Thyroid gland (tissue), 4 donors: ENCODE data around the gene GLRA3.

Experiments used
- POLR2A ChIP-seq, 2 donors: fragments of 450-650 bp; IDR thresholded peaks; one replicate each; pipeline ENCODE4 v1.6.1; 2017; ENCODE audit warnings: antibody characterized with exemption in 2 of 2, mild to moderate bottlenecking in 2 of 2, moderate library complexity in 1 of 2
- TF ChIP-seq, protein P1 (sequence below), 6 experiments: fragments of 200-600 bp in 3 of 6; fragments of 450-650 bp in 3 of 6; sonication (generic) in 3 of 6; IDR thresholded peaks; one replicate each; pipeline ENCODE4 v1.5.1; 2016 to 2019; ENCODE audit warnings: antibody characterized with exemption in 6 of 6, mild to moderate bottlenecking in 2 of 6, inconsistent platforms in 1 of 6, moderate library complexity in 1 of 6

DNA sequence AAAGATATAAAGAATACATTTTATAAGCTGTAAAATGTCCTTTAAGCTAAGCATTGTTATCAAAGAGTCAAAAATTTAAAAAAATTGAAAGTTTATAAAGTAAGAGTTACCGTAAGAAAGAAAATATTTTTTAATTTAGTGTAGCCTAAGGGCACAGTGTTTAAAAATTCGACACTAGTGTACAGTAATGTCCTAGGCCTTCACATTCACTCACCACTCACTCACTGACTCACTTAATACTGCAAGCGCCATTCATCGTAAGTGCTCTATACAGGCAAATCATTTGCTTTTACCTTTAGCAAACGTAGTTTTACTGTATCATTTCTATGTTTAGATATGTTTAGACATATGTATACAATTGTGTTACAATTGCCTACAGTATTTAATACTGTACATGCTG lies 20.2 kb downstream of the GLRA3 start:
- TF ChIP-seq, protein P1, sequence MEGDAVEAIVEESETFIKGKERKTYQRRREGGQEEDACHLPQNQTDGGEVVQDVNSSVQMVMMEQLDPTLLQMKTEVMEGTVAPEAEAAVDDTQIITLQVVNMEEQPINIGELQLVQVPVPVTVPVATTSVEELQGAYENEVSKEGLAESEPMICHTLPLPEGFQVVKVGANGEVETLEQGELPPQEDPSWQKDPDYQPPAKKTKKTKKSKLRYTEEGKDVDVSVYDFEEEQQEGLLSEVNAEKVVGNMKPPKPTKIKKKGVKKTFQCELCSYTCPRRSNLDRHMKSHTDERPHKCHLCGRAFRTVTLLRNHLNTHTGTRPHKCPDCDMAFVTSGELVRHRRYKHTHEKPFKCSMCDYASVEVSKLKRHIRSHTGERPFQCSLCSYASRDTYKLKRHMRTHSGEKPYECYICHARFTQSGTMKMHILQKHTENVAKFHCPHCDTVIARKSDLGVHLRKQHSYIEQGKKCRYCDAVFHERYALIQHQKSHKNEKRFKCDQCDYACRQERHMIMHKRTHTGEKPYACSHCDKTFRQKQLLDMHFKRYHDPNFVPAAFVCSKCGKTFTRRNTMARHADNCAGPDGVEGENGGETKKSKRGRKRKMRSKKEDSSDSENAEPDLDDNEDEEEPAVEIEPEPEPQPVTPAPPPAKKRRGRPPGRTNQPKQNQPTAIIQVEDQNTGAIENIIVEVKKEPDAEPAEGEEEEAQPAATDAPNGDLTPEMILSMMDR (IDR thresholded peaks at IDR 0.05), result no peak
- no peak for TF ChIP-seq POLR2A (IDR thresholded peaks at IDR 0.05)
